Renal cortex interstitium (tissue), 15 donors: ENCODE data around the gene KTN1. TPM values are rescaled to one million over a fixed set of nuclear protein-coding genes. Genes with fewer than 3 reads are reported as not detected.

ENCODE experiments used
- DNase-seq, 11 donors: peaks; one replicate each; pipeline ENCODE4 v3.0.0-alpha.2; 2013; ENCODE audit warnings: low read depth in 9 of 11, low spot score in 4 of 11; ENCODE audit errors: extremely low read depth in 1 of 11
- long read RNA-seq, 16 experiments: transcript quantifications; one replicate each; lab custom pipeline, GENCODE V29; 2026
- polyA plus RNA-seq, 3 donors: library from polyadenylated mRNA; unstranded; fragments of 120-200 nt; gene quantifications; one replicate each; pipeline ENCODE4 v1.2.1, GENCODE V29; 2013; ENCODE audit not compliant: insufficient read length in 3 of 3

The KTN1 gene, protein sequence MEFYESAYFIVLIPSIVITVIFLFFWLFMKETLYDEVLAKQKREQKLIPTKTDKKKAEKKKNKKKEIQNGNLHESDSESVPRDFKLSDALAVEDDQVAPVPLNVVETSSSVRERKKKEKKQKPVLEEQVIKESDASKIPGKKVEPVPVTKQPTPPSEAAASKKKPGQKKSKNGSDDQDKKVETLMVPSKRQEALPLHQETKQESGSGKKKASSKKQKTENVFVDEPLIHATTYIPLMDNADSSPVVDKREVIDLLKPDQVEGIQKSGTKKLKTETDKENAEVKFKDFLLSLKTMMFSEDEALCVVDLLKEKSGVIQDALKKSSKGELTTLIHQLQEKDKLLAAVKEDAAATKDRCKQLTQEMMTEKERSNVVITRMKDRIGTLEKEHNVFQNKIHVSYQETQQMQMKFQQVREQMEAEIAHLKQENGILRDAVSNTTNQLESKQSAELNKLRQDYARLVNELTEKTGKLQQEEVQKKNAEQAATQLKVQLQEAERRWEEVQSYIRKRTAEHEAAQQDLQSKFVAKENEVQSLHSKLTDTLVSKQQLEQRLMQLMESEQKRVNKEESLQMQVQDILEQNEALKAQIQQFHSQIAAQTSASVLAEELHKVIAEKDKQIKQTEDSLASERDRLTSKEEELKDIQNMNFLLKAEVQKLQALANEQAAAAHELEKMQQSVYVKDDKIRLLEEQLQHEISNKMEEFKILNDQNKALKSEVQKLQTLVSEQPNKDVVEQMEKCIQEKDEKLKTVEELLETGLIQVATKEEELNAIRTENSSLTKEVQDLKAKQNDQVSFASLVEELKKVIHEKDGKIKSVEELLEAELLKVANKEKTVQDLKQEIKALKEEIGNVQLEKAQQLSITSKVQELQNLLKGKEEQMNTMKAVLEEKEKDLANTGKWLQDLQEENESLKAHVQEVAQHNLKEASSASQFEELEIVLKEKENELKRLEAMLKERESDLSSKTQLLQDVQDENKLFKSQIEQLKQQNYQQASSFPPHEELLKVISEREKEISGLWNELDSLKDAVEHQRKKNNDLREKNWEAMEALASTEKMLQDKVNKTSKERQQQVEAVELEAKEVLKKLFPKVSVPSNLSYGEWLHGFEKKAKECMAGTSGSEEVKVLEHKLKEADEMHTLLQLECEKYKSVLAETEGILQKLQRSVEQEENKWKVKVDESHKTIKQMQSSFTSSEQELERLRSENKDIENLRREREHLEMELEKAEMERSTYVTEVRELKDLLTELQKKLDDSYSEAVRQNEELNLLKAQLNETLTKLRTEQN (N-terminal part only)
- 100 to 1,000 TPM; 181 to 216 (median 210) TPM for polyA plus RNA-seq
- long read RNA-seq, donor 1, full-length matches to known transcripts: 2 of 50 reads
- long read RNA-seq, donor 1, partial matches to known transcripts: 48 of 50 reads
- long read RNA-seq, donor 1, other reads (novel, unspliced or antisense): 0 of 50 reads
- long read RNA-seq, donor 2, full-length matches to known transcripts: 4 of 73 reads
- long read RNA-seq, donor 2, partial matches to known transcripts: 69 of 73 reads
- long read RNA-seq, donor 2, other reads (novel, unspliced or antisense): 0 of 73 reads
- long read RNA-seq, donor 3, full-length matches to known transcripts: 7 of 54 reads
- long read RNA-seq, donor 3, partial matches to known transcripts: 47 of 54 reads
- long read RNA-seq, donor 3, other reads (novel, unspliced or antisense): 0 of 54 reads
- long read RNA-seq, donor 4, full-length matches to known transcripts: 3 of 25 reads
- long read RNA-seq, donor 4, partial matches to known transcripts: 22 of 25 reads
- long read RNA-seq, donor 4, other reads (novel, unspliced or antisense): 0 of 25 reads
- long read RNA-seq, donor 5: 0 reads
- long read RNA-seq, donor 6, full-length matches to known transcripts: 3 of 55 reads
- long read RNA-seq, donor 6, partial matches to known transcripts: 52 of 55 reads
- long read RNA-seq, donor 6, other reads (novel, unspliced or antisense): 0 of 55 reads
- long read RNA-seq, donor 7, full-length matches to known transcripts: 1 of 52 reads
- long read RNA-seq, donor 7, partial matches to known transcripts: 51 of 52 reads
- long read RNA-seq, donor 7, other reads (novel, unspliced or antisense): 0 of 52 reads
- long read RNA-seq, donor 8: 0 reads
- long read RNA-seq, donor 9, full-length matches to known transcripts: 3 of 28 reads
- long read RNA-seq, donor 9, partial matches to known transcripts: 25 of 28 reads
- long read RNA-seq, donor 9, other reads (novel, unspliced or antisense): 0 of 28 reads
- long read RNA-seq, donor 10, full-length matches to known transcripts: 4 of 33 reads
- long read RNA-seq, donor 10, partial matches to known transcripts: 29 of 33 reads
- long read RNA-seq, donor 10, other reads (novel, unspliced or antisense): 0 of 33 reads
- long read RNA-seq, donor 11, full-length matches to known transcripts: 1 of 18 reads
- long read RNA-seq, donor 11, partial matches to known transcripts: 17 of 18 reads
- long read RNA-seq, donor 11, other reads (novel, unspliced or antisense): 0 of 18 reads
- long read RNA-seq, donor 12, partial matches to known transcripts: 31 of 32 reads
- long read RNA-seq, donor 12, other reads (novel, unspliced or antisense): 0 of 32 reads
- long read RNA-seq, donor 13: 0 reads
- long read RNA-seq, donor 14, full-length matches to known transcripts: 5 of 28 reads
- long read RNA-seq, donor 14, partial matches to known transcripts: 23 of 28 reads
- long read RNA-seq, donor 14, other reads (novel, unspliced or antisense): 0 of 28 reads
- long read RNA-seq, donor 15, partial matches to known transcripts: 6 of 6 reads
- long read RNA-seq, donor 15, other reads (novel, unspliced or antisense): 0 of 6 reads
- long read RNA-seq, donor 16, full-length matches to known transcripts: 10 of 111 reads
- long read RNA-seq, donor 16, partial matches to known transcripts: 101 of 111 reads
- long read RNA-seq, donor 16, other reads (novel, unspliced or antisense): 0 of 111 reads

DNA sequence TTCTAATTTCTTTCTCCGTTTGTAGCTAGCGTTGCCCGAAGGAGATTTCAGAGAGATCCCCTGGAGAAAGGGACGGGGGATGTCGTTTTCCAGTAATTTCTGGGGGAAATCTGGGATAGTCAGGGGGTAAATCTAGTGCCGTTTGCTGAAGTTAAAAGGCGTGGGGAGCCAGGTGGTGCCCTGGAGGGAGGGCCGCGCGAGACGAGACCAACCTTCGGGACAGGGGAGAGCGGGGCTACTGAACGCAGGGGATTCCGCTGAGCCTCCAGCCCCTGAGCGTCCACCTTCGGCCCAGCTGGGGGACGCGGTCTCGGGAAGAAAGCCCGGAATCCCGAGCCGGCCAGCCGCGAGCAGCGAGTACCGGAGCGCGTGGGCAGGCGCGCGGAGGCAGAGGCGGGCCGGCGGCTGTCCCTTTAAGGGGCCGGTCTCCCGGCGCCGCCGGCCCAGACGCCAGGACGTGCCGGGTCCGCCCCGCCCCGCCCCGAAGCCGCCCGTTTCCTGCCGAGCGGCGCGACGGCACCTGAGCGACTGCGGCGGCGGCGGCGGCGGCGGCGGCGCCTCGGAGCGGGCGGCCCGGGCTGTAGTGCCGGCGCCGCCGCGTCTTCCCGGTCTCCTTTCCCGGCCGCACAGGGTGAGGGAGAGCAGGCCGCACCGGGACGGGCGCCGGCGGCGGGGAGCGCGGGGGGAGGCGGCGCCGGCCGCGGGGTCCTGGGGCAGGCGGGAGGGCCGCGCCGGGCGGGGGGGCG, at the start of gene KTN1:
KTN1 (plus strand) TSS at position 484 of the 746 bp plus-strand sequence. CDS start 31,842 bp downstream, outside the sequence.
- DNase-seq: peak in 10 of 11 donors; percentile 41 to 78 (median 68)

- DNase-seq: no peak
Observed at GRCh38 chr14:55530464-55530863, 49.5 kb upstream of the KTN1 start.

DNA sequence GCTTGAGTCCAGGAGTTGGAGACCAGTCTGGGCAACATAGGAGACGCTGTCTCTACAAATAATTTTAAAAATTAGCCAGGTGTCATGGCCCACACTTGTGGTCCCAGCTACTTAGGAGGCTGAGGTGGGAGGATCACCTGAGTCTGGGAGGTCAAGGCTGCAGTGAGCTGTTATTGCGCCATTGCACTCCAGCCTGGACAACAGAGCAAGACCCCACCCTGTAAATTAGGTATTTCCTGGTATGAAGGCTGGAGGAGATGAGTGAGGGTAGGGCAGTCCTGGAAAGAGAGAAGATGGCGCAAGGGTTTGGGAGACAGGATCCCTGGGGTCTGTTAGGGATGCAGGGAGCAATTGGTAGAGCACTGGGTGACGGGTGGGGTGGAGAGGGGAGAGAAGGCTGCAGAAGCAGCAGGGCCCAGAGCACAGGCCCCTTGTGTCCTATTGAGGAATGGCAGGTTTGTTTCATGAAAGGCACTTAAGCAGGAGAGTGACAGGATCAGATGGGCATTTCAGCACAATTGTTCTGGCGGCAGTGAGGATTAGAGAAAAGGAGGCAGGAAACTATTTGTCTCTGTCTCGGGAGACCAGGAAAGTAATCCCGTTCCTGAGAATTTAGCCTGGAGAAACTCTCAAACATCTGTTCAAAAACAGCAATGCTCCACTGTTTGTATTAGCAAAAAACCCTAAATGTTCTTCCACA, 47.2 kb upstream of the KTN1 start:
- DNase-seq: no peak

DNA sequence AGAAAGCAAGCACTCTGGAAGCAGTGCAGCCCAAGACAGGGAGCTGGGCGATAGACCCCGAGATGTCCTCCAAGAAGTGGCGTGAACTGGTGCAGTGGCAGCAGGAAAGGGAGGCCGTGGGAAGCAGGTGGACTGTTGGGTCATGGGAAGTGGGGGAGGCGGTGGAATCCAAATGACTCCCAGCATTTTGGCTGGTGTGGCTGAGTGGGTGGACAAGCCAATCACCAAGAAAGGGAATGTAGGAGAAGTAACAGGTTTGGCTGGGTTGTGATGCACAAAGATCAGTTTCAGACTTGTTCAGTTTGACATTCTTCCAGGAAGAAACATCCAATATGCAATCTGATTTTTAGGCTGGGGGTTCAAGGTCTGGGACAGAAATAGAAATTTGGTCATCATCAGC, 46.0 kb upstream of the KTN1 start:
- DNase-seq: no peak

DNA sequence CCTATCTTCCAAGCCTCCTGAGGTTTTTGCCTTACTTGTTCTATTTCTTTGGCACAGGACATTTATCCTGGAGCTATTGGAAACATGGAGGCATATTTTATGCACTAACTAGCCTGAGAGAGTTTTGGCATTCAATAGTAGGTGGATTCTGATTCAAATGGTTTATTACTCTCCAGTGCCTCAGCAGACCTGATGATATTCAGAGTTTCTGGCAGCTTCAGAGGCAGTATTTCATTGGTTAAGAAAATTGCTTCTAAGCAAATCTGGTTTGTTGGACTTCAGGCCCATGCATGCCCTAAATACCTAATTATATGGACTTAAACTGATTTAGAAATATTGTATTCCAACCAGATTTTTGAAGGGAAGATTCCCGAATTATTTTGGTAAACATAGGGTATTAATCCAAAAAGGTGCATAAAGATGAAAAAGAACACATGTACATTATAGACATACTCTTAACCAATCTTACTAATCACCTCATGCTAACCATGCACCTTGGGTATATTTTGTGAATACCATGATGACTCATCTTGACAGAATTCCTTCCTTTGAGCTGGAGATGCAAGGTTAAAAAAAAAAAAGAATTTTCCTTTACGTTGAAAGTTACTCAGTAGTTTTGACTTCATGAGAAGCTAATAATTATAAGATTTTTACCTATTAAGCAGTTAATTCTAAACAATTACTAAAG, 44.3 kb upstream of the KTN1 start:
- no peak for DNase-seq

DNA sequence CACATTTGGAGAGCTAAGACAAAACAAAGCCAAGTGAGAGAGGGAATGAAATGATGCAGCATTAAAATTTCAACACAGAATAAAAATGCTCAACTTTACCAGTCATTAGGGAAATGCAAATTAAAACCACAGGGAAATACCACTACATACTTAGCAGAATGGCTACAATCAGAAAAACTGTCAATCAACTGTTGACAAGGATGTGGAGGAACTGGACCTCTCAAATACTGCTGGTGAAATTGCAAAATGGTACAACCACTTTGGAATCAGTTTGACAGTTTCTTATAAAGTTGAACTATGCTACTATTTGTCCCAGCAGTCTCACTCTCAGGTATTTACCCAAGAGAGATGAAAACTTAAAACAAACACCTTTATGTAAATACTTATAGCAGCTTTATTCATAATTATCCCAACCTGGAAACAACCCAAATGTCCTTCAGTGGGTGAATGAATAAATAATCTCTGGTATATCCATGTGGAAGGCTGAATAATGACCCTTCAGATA, 43.8 kb upstream of the KTN1 start:
- DNase-seq: no peak

DNA sequence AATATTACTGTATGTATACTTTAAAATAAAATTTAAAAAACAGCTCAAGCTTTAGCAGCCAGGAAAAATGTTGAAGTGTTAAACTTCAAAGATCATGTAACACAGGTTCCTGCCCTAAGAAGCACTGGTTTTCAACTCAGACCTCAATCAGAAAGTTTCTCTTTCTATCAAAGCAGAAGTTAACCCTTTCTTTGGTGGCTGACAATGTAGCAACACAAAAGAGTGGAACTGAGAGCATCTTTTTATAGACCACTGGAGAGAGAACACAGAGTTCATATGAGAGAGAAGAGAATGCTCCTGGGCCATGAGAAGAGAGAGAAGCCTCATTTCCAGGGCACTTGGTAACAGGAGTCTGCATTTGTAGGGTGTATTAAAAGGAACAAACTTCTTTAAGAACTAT, 42.2 kb upstream of the KTN1 start:
- no peak for DNase-seq

DNA sequence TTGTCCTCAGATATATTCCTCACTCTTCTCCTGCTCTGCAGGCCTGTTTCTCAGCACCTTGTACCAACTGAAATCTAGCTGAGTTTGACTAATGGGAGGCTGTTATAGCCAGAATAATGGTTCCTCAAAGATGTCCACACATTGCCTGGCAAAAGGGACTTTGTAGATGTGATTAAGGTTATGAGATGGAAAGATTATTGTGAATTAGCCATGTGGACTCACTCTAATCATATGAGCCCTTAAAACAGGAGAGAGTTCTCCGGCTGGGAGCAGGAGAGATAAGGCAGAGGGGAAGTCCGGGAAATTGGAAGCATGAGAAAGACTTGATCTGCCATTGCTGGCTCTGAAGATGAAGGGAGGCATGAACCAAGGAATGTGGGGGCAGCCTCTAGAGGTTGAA, 40.0 kb upstream of the KTN1 start:
- no peak for DNase-seq

GRCh38 chr14:55540847-55541773, 38.9 kb upstream of the KTN1 start:
- DNase-seq: no peak

- no peak for DNase-seq
Observed at GRCh38 chr14:55545779-55546178, 34.2 kb upstream of the KTN1 start.

DNA sequence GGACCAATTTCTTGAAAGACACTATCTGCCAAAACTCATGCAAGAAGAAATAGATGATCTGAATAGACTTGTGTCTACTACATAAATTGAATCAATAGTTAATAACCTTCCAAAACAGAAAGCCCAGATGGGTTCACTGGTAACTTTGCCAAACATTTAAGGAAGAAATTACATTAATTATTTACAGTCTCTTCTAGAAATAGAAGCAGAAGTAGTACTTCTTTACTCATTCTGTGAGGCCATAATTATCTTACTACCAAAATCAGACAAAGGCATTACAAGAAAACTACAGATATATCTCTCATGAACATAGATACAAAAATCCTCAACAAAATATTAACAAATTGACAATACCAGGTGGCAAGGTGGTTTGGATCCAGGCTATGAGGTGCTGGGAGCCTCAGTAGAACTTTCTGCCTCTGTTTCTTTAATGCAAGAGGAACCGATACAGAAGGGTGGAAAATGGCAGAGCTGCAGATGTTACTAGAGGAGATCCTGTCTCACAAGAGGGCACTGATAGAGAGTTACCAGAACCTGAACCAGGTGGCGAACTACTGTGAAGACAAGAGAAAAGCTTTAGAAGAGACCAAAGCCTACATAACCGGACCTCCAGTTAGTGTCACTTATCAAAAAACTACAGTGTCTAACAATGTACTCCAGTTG, 33.7 kb upstream of the KTN1 start:
- no peak for DNase-seq

- DNase-seq: no peak
Observed at GRCh38 chr14:55547650-55548315, 32.2 kb upstream of the KTN1 start.
